GM13977 (cell line): ENCODE results near the gene SYNDIG1.

Experiments used
- DNase-seq: peaks from one replicate; pipeline ENCODE4 v3.0.0; 2012; ENCODE audit warnings: low spot score
- in situ Hi-C: fragments of 300-500 bp; cut with MboI; formaldehyde crosslinking; loops from one replicate; pipeline ENCODE4 v1.12.0; 2022; ENCODE audit warnings: low sequenced_read_pairs, low pct_unique_long_range_greater_than_20kb, mixed read lengths, inconsistent platforms; ENCODE audit not compliant: unreplicated experiment
- TF ChIP-seq, protein P1 (sequence below): IDR thresholded peaks from 2 replicates; pipeline ENCODE4 v1.5.1; 2012; ENCODE audit warnings: mild to moderate bottlenecking, control low read depth; ENCODE audit not compliant: insufficient read depth; ENCODE audit errors: extremely low read depth, missing control alignments

SYNDIG1 gene

DNA sequence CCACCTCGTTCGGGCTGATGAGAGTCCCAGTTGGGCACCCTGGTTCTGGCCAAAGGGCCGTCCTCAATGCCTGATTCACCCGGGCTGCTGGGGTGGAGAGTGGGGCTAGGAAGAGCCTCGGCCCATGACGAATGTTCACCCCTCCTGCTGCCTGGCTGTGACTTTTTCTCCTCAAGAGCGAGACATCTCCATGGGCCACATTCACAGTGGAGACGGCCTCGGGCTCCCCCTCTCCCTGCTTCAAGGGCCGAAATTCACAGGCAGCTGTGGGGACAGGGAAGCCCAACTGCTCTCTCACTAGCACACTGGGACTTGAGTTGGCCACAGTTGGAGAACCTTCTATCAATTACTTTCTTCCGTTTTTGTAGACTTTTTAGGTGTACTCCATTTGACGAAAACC lies 138.0 kb downstream of the SYNDIG1 start:
- TF ChIP-seq, protein P1, sequence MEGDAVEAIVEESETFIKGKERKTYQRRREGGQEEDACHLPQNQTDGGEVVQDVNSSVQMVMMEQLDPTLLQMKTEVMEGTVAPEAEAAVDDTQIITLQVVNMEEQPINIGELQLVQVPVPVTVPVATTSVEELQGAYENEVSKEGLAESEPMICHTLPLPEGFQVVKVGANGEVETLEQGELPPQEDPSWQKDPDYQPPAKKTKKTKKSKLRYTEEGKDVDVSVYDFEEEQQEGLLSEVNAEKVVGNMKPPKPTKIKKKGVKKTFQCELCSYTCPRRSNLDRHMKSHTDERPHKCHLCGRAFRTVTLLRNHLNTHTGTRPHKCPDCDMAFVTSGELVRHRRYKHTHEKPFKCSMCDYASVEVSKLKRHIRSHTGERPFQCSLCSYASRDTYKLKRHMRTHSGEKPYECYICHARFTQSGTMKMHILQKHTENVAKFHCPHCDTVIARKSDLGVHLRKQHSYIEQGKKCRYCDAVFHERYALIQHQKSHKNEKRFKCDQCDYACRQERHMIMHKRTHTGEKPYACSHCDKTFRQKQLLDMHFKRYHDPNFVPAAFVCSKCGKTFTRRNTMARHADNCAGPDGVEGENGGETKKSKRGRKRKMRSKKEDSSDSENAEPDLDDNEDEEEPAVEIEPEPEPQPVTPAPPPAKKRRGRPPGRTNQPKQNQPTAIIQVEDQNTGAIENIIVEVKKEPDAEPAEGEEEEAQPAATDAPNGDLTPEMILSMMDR = no peak
- in situ Hi-C loops = no loop called here
- DNase-seq = no peak

DNA sequence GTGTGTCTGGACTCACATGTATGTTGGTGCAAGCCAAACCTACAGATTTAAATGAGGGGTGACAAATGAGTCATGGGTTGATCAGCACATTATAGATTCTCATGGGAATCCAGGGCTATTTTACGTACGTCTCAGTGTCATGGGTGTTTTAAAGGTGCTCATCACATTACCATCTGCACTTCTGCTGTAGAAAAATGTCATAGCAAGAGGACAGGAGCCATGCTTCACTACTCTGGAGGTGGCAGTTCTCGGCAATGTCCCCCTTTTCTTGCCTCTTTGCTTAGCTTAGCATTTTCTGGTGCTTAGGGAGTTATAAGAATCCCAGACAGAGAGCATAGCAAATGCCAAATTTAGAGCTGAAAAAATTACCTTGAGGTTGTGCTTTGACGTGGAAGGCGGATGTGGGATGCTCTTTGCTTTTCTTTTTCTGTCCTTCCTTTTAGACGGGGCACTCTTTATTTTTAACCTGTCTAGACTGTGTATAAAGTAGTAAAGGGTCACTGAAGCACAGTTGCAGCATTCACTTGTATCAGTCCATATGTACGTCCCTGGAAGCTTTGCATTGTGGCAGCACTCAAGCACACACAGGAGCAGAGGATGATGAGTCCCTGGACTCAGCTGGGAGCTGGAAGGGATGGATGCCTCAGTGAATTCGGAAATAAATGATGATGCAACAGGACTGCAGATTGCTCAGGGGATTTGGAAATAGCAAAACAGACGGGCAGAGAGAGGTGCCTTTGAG lies 139.7 kb downstream of the SYNDIG1 start:
- TF ChIP-seq, protein P1 = no peak
- in situ Hi-C loops = no loop called here
- peak; percentile 40 for DNase-seq

DNA sequence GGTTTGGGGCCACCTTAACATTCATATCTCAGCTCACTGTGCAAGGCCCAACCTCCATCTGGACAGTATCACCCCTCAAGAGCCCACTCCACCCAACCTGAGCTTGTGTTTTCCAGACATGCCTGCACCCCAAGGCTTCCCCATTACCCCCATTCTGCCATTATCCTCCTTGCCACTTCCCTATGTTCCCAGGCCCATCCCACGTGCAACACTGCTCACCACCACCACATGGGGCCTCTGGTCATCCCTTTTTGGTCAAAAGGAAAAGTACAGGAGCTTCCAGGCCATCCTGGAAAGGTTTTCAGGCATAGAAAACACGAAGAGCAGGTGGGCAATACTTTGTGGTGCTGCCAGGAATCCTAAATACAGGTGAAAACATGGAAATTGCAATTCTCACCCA lies 140.3 kb downstream of the SYNDIG1 start:
- TF ChIP-seq, protein P1 = no peak
- in situ Hi-C loops = no loop called here
- DNase-seq = no peak

DNA sequence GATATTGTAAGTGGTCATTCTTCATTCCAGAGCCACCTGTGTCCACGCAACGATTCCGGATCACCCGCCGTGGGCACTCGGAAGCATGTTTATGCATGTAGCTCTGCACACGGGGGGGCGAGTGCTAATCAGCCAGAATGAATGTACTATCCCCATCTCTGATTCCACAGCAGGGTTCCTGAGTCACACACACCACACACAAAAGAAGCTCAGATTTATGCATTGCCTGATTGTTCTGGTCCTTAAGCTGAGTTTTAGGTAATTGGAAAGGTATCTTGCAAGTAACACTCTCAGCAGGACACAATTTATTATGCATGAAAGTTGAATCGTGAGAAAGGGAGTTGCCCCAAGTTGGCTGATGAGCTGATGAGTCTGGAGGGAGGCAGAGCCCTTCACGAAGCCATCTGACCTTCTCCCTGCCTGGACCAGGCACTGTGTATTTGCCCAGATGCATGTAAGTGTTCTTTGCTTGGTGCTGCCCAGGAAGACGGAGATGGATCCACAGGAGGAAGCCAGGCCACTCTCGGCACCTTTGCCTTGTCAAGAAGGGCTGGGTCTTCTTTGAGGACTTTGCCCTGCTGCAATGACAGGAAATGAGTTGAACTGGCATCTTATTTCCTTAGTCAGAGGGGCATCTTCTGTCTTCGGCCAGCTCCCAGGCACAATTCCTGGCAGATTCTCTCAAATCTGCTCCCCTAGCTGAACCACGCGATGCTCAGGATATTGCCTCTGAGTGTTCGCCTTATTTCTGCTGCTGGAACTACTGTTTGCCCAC lies 141.1 kb downstream of the SYNDIG1 start:
- in situ Hi-C loops = no loop called here
- DNase-seq = no peak
- TF ChIP-seq, protein P1 = no peak

DNA sequence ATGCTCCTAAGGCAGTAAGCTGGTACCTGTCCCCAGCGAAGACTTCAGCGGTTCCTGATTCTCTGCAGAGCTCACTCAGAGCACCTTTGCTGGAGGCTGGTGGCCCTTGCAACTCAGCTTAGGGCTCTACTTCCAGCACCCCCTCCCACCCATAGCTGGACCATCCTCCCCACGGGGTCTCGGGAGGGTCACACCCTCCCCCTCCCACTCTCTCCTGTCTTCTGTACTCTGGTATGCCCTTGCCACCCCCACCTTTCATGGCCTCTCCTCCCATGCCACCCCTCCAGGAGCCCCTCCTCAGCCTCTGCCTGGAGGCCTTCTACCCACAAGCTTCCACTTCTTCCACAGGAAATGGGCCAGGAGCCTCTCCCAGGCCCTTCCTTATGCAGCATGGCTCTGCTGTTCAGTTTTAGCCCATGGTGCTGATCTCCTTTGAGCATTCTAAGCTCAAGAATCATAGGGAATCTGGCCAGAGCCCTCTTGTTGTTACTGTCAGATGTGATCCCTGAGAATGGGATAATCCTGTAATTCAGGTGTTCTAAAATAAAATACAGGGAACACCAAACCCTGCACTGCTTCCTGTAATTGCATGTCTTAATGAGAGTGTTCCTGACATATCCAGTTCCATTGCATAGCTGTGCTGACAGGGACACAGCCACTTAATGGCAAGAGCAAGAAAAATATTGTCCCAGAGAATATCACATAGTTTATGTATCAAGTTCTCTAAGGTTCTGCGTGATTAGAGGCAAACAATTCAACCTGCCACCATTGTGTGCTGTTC lies 142.1 kb downstream of the SYNDIG1 start:
- TF ChIP-seq, protein P1 = no peak
- DNase-seq = no peak
- in situ Hi-C loops = no loop called here
